K562 treated with DMSO at 1 percent for 48 hours (cell line): Measurements from ENCODE around the gene FTCDNL1. TPM values are rescaled to one million over a fixed set of nuclear protein-coding genes. Genes with fewer than 3 reads are reported as not detected.

Source experiments
- total RNA-seq: library from RNA; unstranded; fragments of 300-600 nt; gene quantifications from 2 replicates; pipeline ENCODE4 v1.2.3, GENCODE V29; 2022; ENCODE audit warnings: low replicate concordance; ENCODE audit errors: extremely low read depth

The FTCDNL1 gene
- not detected in 2 replicates for total RNA-seq

DNA sequence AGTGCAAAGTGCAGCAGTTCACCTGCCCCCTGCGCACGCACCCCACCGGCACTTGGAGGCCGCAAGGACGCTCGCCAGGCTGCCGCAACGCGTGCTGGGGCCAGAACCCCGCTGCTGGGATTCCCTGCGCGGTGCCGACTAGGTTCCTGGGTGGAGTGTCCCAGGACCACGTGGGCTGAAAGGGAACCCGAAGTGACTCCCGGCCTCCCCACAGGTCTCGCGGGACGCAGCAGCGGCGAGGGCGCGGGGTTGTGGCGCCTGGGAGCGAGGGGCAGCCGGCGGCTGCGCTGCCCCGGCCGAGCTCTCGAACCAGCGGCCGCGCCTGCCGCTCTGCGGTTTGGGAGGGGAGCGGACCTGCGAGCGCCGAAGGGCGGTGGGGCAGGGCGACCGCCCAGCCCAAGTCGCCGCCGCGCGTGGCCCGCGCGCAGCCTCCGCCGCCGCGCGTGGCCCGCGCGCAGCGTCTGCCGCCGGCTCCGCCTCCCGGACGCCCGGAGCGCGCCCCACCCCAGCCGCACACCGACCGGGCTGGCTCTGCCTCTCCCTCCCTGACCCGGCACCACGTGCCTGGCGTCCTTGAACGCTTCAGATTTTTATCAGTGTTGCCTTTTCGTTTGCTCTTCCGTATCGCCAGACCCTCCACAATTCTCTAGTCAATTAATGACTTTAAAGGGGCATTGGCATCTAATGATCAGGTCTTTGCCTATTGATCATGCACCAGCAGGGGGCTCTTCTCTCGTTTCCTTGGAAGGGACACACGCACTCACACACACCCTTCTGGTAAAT is at the start of gene FTCDNL1:
Gene FTCDNL1 (minus strand): TSS at position 475 of the 783 bp plus-strand sequence. CDS start 2,230 bp downstream, outside the sequence.

Other genes starting within 250 kb of the FTCDNL1 start
- gene C2orf69, start 60.1 kb upstream of the FTCDNL1 start, total RNA-seq, result not detected in 2 replicates
- gene TYW5, start 104.3 kb upstream of the FTCDNL1 start, total RNA-seq, result not detected in 2 replicates
- not detected in 2 replicates for gene MAIP1, start 104.4 kb upstream of the FTCDNL1 start, total RNA-seq